HG03045 (cell line): ENCODE results near the gene SNTG2.

Source experiments
- ATAC-seq: cut with Tn5 transposase; IDR thresholded peaks from one replicate; pipeline ENCODE4 v1.9.1; 2021; ENCODE audit warnings: mild to moderate bottlenecking, moderate library complexity; ENCODE audit not compliant: unreplicated experiment

SNTG2 gene

GRCh38 chr2:951224-952006 lies 766 bp downstream of the SNTG2 start:
- no peak for ATAC-seq

GRCh38 chr2:953408-953807 lies 2.8 kb downstream of the SNTG2 start:
- ATAC-seq, result no peak

- no peak for ATAC-seq
Measured at GRCh38 chr2:953975-954686, 3.5 kb downstream of the SNTG2 start.

- ATAC-seq, result no peak
Measured at GRCh38 chr2:954687-955000, 4.0 kb downstream of the SNTG2 start.

GRCh38 chr2:955829-956731 lies 5.4 kb downstream of the SNTG2 start:
- no peak for ATAC-seq

GRCh38 chr2:959457-959856 lies 8.8 kb downstream of the SNTG2 start:
- ATAC-seq, result no peak

- no peak for ATAC-seq
Measured at GRCh38 chr2:960061-960736, 9.6 kb downstream of the SNTG2 start.

GRCh38 chr2:961786-962185 lies 11.1 kb downstream of the SNTG2 start:
- ATAC-seq, result no peak

- no peak for ATAC-seq
Measured at GRCh38 chr2:963876-964275, 13.2 kb downstream of the SNTG2 start.

- no peak for ATAC-seq
Measured at GRCh38 chr2:964562-964961, 13.9 kb downstream of the SNTG2 start.

- no peak for ATAC-seq
Measured at GRCh38 chr2:965640-966147, 15.0 kb downstream of the SNTG2 start.

- no peak for ATAC-seq
Measured at GRCh38 chr2:973129-973528, 22.5 kb downstream of the SNTG2 start.

- no peak for ATAC-seq
Measured at GRCh38 chr2:974054-974453, 23.4 kb downstream of the SNTG2 start.

GRCh38 chr2:974502-974901 lies 23.9 kb downstream of the SNTG2 start:
- no peak for ATAC-seq

- ATAC-seq, result no peak
Measured at GRCh38 chr2:975095-975494, 24.4 kb downstream of the SNTG2 start.

- ATAC-seq, result peak; percentile 58
Measured at GRCh38 chr2:979069-979928, 28.6 kb downstream of the SNTG2 start.

- no peak for ATAC-seq
Measured at GRCh38 chr2:980176-980575, 29.5 kb downstream of the SNTG2 start.

- ATAC-seq, result no peak
Measured at GRCh38 chr2:981258-981657, 30.6 kb downstream of the SNTG2 start.

- ATAC-seq, result no peak
Measured at GRCh38 chr2:981759-982158, 31.1 kb downstream of the SNTG2 start.
